HEK293T (cell line): ENCODE measurements around the gene CRB3.
A peak's percentile ranks its signal among the peaks of the same experiment; 100 is the strongest.

ENCODE experiments used
- CTCF ChIA-PET: fragments of 350-600 bp; formaldehyde crosslinking; extraction: SDS; loops from one replicate; lab custom pipeline; 2021; ENCODE audit warnings: antibody characterized with exemption, inconsistent platforms; lab: Yijun Ruan, JAX
- POLR2A ChIA-PET: fragments of 350-600 bp; formaldehyde crosslinking; extraction: SDS; loops from one replicate; lab custom pipeline; 2020; ENCODE audit warnings: antibody characterized with exemption, inconsistent platforms; lab: Yijun Ruan, JAX
- DNase-seq: peaks from one replicate; pipeline ENCODE4 v3.0.0; 2012; ENCODE audit warnings: mixed read lengths; ENCODE audit errors: extremely low spot score
- ARNT ChIP-seq: fragments of 450-650 bp; IDR thresholded peaks from 2 replicates; pipeline ENCODE4 v1.6.1; 2017; ENCODE audit warnings: mild to moderate bottlenecking
- BHLHE40 ChIP-seq: fragments of 450-650 bp; IDR thresholded peaks from 2 replicates; pipeline ENCODE4 v1.6.1; 2016; ENCODE audit warnings: mild to moderate bottlenecking, moderate library complexity, borderline replicate concordance
- CTBP1 ChIP-seq: fragments of 450-650 bp; IDR thresholded peaks from 2 replicates; pipeline ENCODE4 v1.6.1; 2016; ENCODE audit warnings: borderline replicate concordance
- ELF4 ChIP-seq: fragments of 450-650 bp; IDR thresholded peaks from 2 replicates; pipeline ENCODE4 v1.6.1; 2017; ENCODE audit warnings: antibody characterized with exemption
- FOXA1 ChIP-seq: fragments of 450-650 bp; IDR thresholded peaks from 2 replicates; pipeline ENCODE4 v1.6.1; 2016; ENCODE audit warnings: mild to moderate bottlenecking
- FOXK2 ChIP-seq: fragments of 450-650 bp; IDR thresholded peaks from 2 replicates; pipeline ENCODE4 v1.6.1; 2016; ENCODE audit warnings: mild to moderate bottlenecking
- FOXM1 ChIP-seq: fragments of 450-650 bp; IDR thresholded peaks from 2 replicates; pipeline ENCODE4 v1.6.1; 2017; ENCODE audit warnings: mild to moderate bottlenecking, borderline replicate concordance
- HDGF ChIP-seq: fragments of 450-650 bp; IDR thresholded peaks from 2 replicates; pipeline ENCODE4 v1.6.1; 2017; ENCODE audit warnings: antibody characterized with exemption, borderline replicate concordance
- L3MBTL2 ChIP-seq: fragments of 450-650 bp; conservative IDR thresholded peaks from 2 replicates; pipeline ENCODE4 v1.6.1; 2016; ENCODE audit warnings: mild to moderate bottlenecking
- LEF1 ChIP-seq: fragments of 450-650 bp; IDR thresholded peaks from 2 replicates; pipeline ENCODE4 v1.6.1; 2017; ENCODE audit warnings: mild to moderate bottlenecking, borderline replicate concordance
- NFRKB ChIP-seq: fragments of 450-650 bp; IDR thresholded peaks from 2 replicates; pipeline ENCODE4 v1.6.1; 2016; ENCODE audit warnings: mild to moderate bottlenecking, moderate library complexity
- PKNOX1 ChIP-seq: fragments of 450-650 bp; IDR thresholded peaks from 2 replicates; pipeline ENCODE4 v1.6.1; 2016
- SP1 ChIP-seq: fragments of 450-650 bp; IDR thresholded peaks from 2 replicates; pipeline ENCODE4 v1.6.1; 2017
- SUZ12 ChIP-seq: fragments of 450-650 bp; IDR thresholded peaks from 2 replicates; pipeline ENCODE4 v1.6.1; 2016; ENCODE audit warnings: mild to moderate bottlenecking
- TARDBP ChIP-seq: fragments of 450-650 bp; IDR thresholded peaks from 2 replicates; pipeline ENCODE4 v1.6.1; 2016
- ZNF384 ChIP-seq: fragments of 450-650 bp; IDR thresholded peaks from 2 replicates; pipeline ENCODE4 v1.6.1; 2016

Gene CRB3

DNA sequence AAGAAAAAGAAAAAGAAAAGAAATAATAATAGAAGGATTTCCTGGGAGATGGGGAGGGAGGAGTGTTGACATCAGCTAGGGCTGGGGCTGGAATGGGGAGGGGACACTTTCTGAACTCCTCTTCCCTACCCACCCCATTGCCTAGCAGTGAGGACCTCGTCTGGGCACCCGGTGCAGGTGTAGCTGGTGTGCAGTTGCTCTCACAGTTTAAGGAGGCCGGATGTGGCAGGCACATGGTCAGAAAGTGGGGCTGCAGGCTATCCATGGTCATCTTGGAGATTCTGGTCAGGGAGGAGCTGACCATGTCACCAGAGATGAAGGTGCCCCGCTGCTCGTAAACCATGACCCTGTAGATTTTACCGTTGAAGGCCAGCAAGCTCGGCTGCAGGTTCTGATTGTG lies 46.5 kb downstream of the CRB3 start:
- ChIA-PET CTCF (interaction anchor here (0.6 kb wide), 1 partner anchor 844 kb away, joined by 6 read pairs; no protein-coding TSS in a partner anchor), POLR2A (no interaction called here)
- no peak for DNase-seq
- TF ChIP-seq CTBP1 (no peak), LEF1 (no peak), PKNOX1 (no peak)

- POLR2A ChIA-PET = no interaction called here
- CTCF ChIA-PET = no interaction called here
- no peak for TF ChIP-seq ELF4
- DNase-seq = no peak
These were observed 50.0 kb downstream of the CRB3 start for GRCh38 chr19:6514089-6514488.

DNA sequence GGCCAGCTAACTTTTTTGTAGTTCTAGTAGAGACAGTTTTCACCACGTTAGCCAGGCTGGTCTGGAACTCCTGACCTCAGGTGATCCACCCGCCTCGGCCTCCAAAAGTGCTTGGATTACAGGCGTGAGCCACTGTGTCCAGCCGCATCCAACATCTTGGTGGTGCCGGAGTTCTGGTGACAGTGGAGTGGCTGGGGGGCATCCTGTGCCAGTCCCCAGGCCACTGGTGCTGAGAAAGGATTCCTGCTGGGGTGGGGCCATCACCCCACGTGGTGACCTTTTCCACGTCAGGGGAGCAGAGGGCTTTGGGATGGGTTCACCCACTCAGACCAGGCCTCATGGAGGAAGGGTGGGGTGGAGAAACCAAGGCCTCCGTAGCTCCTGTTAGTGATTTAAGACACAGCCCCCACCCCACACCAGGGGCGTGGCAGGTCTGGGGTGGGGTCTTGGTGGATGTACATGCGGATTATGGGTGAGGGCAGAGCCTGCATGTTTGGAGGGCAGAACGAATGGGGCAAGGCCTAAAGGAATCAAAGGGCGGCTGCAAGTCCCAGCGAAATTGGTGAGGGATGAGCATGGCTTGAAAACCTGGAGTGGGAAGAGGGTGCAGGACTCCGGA lies 51.0 kb downstream of the CRB3 start:
- DNase-seq = no peak
- TF ChIP-seq HDGF (no peak), ZNF384 (no peak), SP1 (no peak), LEF1 (no peak), SUZ12 (no peak), PKNOX1 (no peak), TARDBP (no peak), ELF4 (no peak), FOXK2 (no peak), ARNT (no peak), NFRKB (no peak), L3MBTL2 (no peak), CTBP1 (no peak), BHLHE40 (no peak), FOXA1 (no peak), FOXM1 (no peak)
- POLR2A ChIA-PET = no interaction called here
- CTCF ChIA-PET = no interaction called here

GRCh38 chr19:6516018-6516658 lies 52.1 kb downstream of the CRB3 start:
- CTCF ChIA-PET = interaction anchor here (0.6 to 1.6 kb wide), 8 partner anchors 22 to 390 kb away, joined by 3 to 4 read pairs (median 3); no protein-coding TSS in a partner anchor
- peak; percentile 97 for DNase-seq

More at GRCh38 chr19:6516018-6516658, 52.1 kb downstream of the CRB3 start:
- no peak for TF ChIP-seq SUZ12
- no peak for TF ChIP-seq L3MBTL2
- peak; percentile 57 for TF ChIP-seq SP1
- peak; percentile 97 for TF ChIP-seq PKNOX1
- no peak for TF ChIP-seq CTBP1
- no peak for TF ChIP-seq ARNT
- TF ChIP-seq TARDBP = peak; percentile 77; the same call in 1 of the 2 replicates
- TF ChIP-seq FOXK2 = no peak
- POLR2A ChIA-PET = interaction anchor here (0.7 to 2.0 kb wide), 6 partner anchors 12 to 222 kb away, joined by 3 to 16 read pairs (median 3); partner anchors contain the start of genes GPR108, KHSRP and TNFSF9
